ENCODE measurements around the gene MAP4K5. TPM values are rescaled to one million over a fixed set of nuclear protein-coding genes. Genes with fewer than 3 reads are reported as not detected.

MAP4K5 gene
- total and polyA plus RNA-seq, 4 experiments from 2014 or later = 5.9 to 43.0 (median 31.5) TPM

GRCh38 chr14:50479041-50479440, 53.3 kb downstream of the MAP4K5 start:
- no peak for DNase-seq
- ChIA-PET CTCF (ENCODE audit: partially characterized antibody) (no interaction called here), POLR2A (ENCODE audit: partially characterized antibody) (no interaction called here)
- H3K36me3 Mint-ChIP-seq = peaks cover 51 to 61% of the 10 kb centered on the region in 2 donors
- H3K27ac Mint-ChIP-seq = peak overlapping the region in 1 of 7 donors; percentile 72
- peaks cover 11% of the 10 kb centered on the region for H3K36me3 ChIP-seq (ENCODE audit: insufficient read depth, low read length)
- no peaks in the 10 kb centered on the region for H3K9me3 ChIP-seq (ENCODE audit: control insufficient read depth in 1 of 2, low read length in 2 of 2)
- H3K4me3 ChIP-seq (ENCODE audit: low read length in 2 of 2) = no peak overlapping the region
- H3K27me3 Mint-ChIP-seq = no peaks in the 10 kb centered on the region
- peaks cover 3 to 11% (median 8%) of the 10 kb centered on the region in 8 donors for H3K9me3 Mint-ChIP-seq
- no peaks in the 10 kb centered on the region for H3K27me3 ChIP-seq (ENCODE audit: insufficient read depth, low read length)
- H3K4me1 ChIP-seq (ENCODE audit: insufficient read depth, low read length) = no peaks in the 10 kb centered on the region
- H3K4me1 Mint-ChIP-seq = no peaks in the 10 kb centered on the region
- H3K27ac ChIP-seq (ENCODE audit: low read depth, low read length) = no peak overlapping the region
- intact Hi-C loops (cut with micrococcal nuclease) = no loop called here
- no peak overlapping the region for H3K4me3 Mint-ChIP-seq

DNA sequence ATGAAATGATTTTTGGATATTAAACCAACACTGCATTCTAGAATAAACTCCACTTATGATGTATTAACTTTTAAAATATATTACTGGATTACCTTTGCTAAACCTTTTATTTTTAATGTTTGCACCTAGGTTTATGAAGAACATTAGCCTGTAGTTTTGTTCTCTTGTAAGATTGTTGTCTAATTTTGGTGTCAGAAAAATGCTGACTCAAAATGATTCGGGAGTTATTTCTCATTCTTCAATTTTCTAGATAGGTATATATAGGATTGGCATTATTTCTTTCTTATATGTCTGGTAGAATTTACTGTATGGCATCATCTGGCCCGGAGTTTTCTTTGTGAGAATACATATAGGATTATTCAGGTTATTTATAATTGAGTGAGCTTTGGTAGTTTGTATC, 54.6 kb downstream of the MAP4K5 start:
- no peak overlapping the region for H3K4me3 Mint-ChIP-seq
- H3K27me3 ChIP-seq (ENCODE audit: insufficient read depth, low read length) = no peaks in the 10 kb centered on the region
- no peaks in the 10 kb centered on the region for H3K9me3 ChIP-seq (ENCODE audit: control insufficient read depth in 1 of 2, low read length in 2 of 2)
- H3K27ac ChIP-seq (ENCODE audit: low read depth, low read length) = no peak overlapping the region
- intact Hi-C loops (cut with micrococcal nuclease) = no loop called here
- no peak overlapping the region for H3K4me3 ChIP-seq (ENCODE audit: low read length in 2 of 2)
- no peaks in the 10 kb centered on the region for H3K4me1 ChIP-seq (ENCODE audit: insufficient read depth, low read length)
- H3K27ac Mint-ChIP-seq = peak overlapping the region in 1 of 7 donors; percentile 12
- CTCF ChIA-PET (ENCODE audit: partially characterized antibody) = no interaction called here
- H3K27me3 Mint-ChIP-seq = no peaks in the 10 kb centered on the region
- peaks cover 3 to 21% (median 11%) of the 10 kb centered on the region in 8 donors for H3K9me3 Mint-ChIP-seq
- H3K36me3 Mint-ChIP-seq = peaks cover 60 to 67% of the 10 kb centered on the region in 2 donors
- H3K4me1 Mint-ChIP-seq = no peaks in the 10 kb centered on the region
- POLR2A ChIA-PET (ENCODE audit: partially characterized antibody) = no interaction called here
- no peak for DNase-seq
- H3K36me3 ChIP-seq (ENCODE audit: insufficient read depth, low read length) = peaks cover 11% of the 10 kb centered on the region

GRCh38 chr14:50476134-50476533, 56.2 kb downstream of the MAP4K5 start:
- no peaks in the 10 kb centered on the region for H3K27me3 Mint-ChIP-seq
- ChIA-PET CTCF (ENCODE audit: partially characterized antibody) (no interaction called here), POLR2A (ENCODE audit: partially characterized antibody) (no interaction called here)
- H3K36me3 ChIP-seq (ENCODE audit: insufficient read depth, low read length) = peaks cover 6% of the 10 kb centered on the region
- peaks cover 0 to 4% of the 10 kb centered on the region in 2 donors for H3K9me3 ChIP-seq (ENCODE audit: control insufficient read depth in 1 of 2, low read length in 2 of 2)
- no peaks in the 10 kb centered on the region for H3K4me1 Mint-ChIP-seq
- H3K27ac Mint-ChIP-seq = no peak overlapping the region
- peaks cover 4 to 38% (median 24%) of the 10 kb centered on the region in 8 donors for H3K9me3 Mint-ChIP-seq
- intact Hi-C loops (cut with micrococcal nuclease) = no loop called here
- H3K27me3 ChIP-seq (ENCODE audit: insufficient read depth, low read length) = no peaks in the 10 kb centered on the region
- no peak overlapping the region for H3K27ac ChIP-seq (ENCODE audit: low read depth, low read length)
- no peak overlapping the region for H3K4me3 Mint-ChIP-seq
- peaks cover 69 to 78% of the 10 kb centered on the region in 2 donors for H3K36me3 Mint-ChIP-seq
- no peak overlapping the region for H3K4me3 ChIP-seq (ENCODE audit: low read length in 2 of 2)
- DNase-seq = no peak
- no peaks in the 10 kb centered on the region for H3K4me1 ChIP-seq (ENCODE audit: insufficient read depth, low read length)

DNA sequence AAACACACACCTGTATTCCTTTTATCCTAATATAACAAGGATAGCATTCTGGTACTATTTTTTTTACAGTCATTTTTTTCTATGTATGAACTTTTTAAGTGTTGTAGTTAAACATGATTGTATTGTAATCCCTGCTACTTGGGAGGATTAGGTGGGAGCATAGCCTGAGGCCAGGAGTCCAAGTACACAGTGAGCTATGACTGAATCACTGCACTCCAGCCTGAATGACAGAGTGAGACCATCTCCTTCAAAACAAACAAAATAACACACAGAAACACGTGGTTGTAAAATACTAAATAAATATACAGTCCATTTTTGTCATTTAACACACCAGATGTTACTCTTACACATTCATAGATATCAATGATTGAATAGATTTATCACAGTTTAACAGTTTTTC, 56.9 kb downstream of the MAP4K5 start:
- ChIA-PET CTCF (ENCODE audit: partially characterized antibody) (no interaction called here), POLR2A (ENCODE audit: partially characterized antibody) (no interaction called here)
- Mint-ChIP-seq H3K27ac (no peak overlapping the region), H3K9me3 (peaks cover 4 to 41% (median 29%) of the 10 kb centered on the region in 8 donors), H3K36me3 (peaks cover 73 to 81% of the 10 kb centered on the region in 2 donors), H3K4me3 (no peak overlapping the region), H3K27me3 (no peaks in the 10 kb centered on the region), H3K4me1 (no peaks in the 10 kb centered on the region)
- Histone ChIP-seq H3K27ac (ENCODE audit: low read depth, low read length) (no peak overlapping the region), H3K27me3 (ENCODE audit: insufficient read depth, low read length) (no peaks in the 10 kb centered on the region), H3K4me3 (ENCODE audit: low read length in 2 of 2) (no peak overlapping the region), H3K4me1 (ENCODE audit: insufficient read depth, low read length) (no peaks in the 10 kb centered on the region), H3K36me3 (ENCODE audit: insufficient read depth, low read length) (peaks cover 6% of the 10 kb centered on the region), H3K9me3 (ENCODE audit: control insufficient read depth in 1 of 2, low read length in 2 of 2) (peaks cover 0 to 7% of the 10 kb centered on the region in 2 donors)
- intact Hi-C loops (cut with micrococcal nuclease) = no loop called here
- DNase-seq = no peak

DNA sequence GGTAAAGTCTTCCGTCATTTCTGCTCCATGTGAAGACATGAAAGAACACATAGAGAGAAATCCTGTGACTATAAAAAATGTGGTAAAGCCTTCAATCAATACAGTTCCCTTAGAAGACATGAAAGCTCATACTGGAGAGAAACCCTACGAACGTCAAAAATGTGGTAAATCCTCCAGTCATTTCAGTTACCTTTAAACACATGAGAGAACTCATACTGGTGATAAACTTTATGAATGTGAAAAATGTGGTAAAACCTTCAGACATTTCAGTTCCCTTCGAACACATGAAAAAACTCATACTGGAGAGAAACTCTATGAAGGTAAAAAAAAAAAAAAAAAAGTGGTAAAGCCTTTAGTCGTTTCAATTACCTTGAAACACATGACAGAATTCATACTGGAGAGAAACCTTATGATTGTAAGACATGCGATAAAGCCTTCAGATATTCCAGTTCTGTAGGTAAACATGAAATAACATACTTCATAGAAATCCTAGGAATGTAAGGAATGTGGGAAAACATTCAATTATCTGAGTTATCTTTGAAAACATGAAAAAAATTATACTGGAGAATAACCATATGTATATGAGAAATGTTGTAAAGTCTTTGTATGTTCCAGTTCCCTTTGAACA, 60.4 kb downstream of the MAP4K5 start:
- no peaks in the 10 kb centered on the region for H3K27me3 ChIP-seq (ENCODE audit: insufficient read depth, low read length)
- H3K9me3 Mint-ChIP-seq = peaks cover 0 to 45% (median 29%) of the 10 kb centered on the region in 8 donors
- H3K27ac ChIP-seq (ENCODE audit: low read depth, low read length) = no peak overlapping the region
- ChIA-PET POLR2A (ENCODE audit: partially characterized antibody) (no interaction called here), CTCF (ENCODE audit: partially characterized antibody) (no interaction called here)
- no peak for DNase-seq
- no peaks in the 10 kb centered on the region for H3K27me3 Mint-ChIP-seq
- peaks cover 11% of the 10 kb centered on the region for H3K36me3 ChIP-seq (ENCODE audit: insufficient read depth, low read length)
- intact Hi-C loops (cut with micrococcal nuclease) = no loop called here
- H3K4me3 Mint-ChIP-seq = peak overlapping the region in 1 of 8 donors; percentile 13
- peaks cover 75 to 84% of the 10 kb centered on the region in 2 donors for H3K36me3 Mint-ChIP-seq
- H3K9me3 ChIP-seq (ENCODE audit: control insufficient read depth in 1 of 2, low read length in 2 of 2) = peaks cover 0 to 7% of the 10 kb centered on the region in 2 donors
- no peaks in the 10 kb centered on the region for H3K4me1 ChIP-seq (ENCODE audit: insufficient read depth, low read length)
- no peak overlapping the region for H3K27ac Mint-ChIP-seq
- H3K4me3 ChIP-seq (ENCODE audit: low read length in 2 of 2) = no peak overlapping the region
- peaks cover 3 to 8% (median 6%) of the 10 kb centered on the region in 4 donors for H3K4me1 Mint-ChIP-seq

- H3K27ac ChIP-seq (ENCODE audit: low read depth, low read length) = no peak overlapping the region
- ChIA-PET CTCF (ENCODE audit: partially characterized antibody) (no interaction called here), POLR2A (ENCODE audit: partially characterized antibody) (no interaction called here)
- Mint-ChIP-seq H3K4me1 (peaks cover 3 to 8% (median 6%) of the 10 kb centered on the region in 4 donors), H3K4me3 (no peak overlapping the region), H3K27ac (peak overlapping the region in 1 of 7 donors; percentile 10), H3K36me3 (peaks cover 72 to 79% of the 10 kb centered on the region in 2 donors), H3K9me3 (peaks cover 0 to 45% (median 28%) of the 10 kb centered on the region in 8 donors), H3K27me3 (no peaks in the 10 kb centered on the region)
- peaks cover 10% of the 10 kb centered on the region for H3K36me3 ChIP-seq (ENCODE audit: insufficient read depth, low read length)
- no peaks in the 10 kb centered on the region for H3K4me1 ChIP-seq (ENCODE audit: insufficient read depth, low read length)
- DNase-seq = no peak
- H3K4me3 ChIP-seq (ENCODE audit: low read length in 2 of 2) = no peak overlapping the region
- no peaks in the 10 kb centered on the region for H3K27me3 ChIP-seq (ENCODE audit: insufficient read depth, low read length)
- intact Hi-C loops (cut with micrococcal nuclease) = no loop called here
- peaks cover 0 to 7% of the 10 kb centered on the region in 2 donors for H3K9me3 ChIP-seq (ENCODE audit: control insufficient read depth in 1 of 2, low read length in 2 of 2)
Observed at GRCh38 chr14:50469982-50470381, 62.4 kb downstream of the MAP4K5 start.

GRCh38 chr14:50462111-50462510, 70.3 kb downstream of the MAP4K5 start:
- Mint-ChIP-seq H3K36me3 (peaks cover 24 to 32% of the 10 kb centered on the region in 2 donors), H3K27ac (no peak overlapping the region), H3K4me3 (no peak overlapping the region), H3K9me3 (no peaks in the 10 kb centered on the region), H3K4me1 (peaks cover 0 to 1% (median 0%) of the 10 kb centered on the region in 4 donors), H3K27me3 (no peaks in the 10 kb centered on the region)
- ChIA-PET CTCF (ENCODE audit: partially characterized antibody) (interaction anchor here (0.7 kb wide), 1 partner anchor 141 kb away, joined by 3 read pairs; no protein-coding TSS in a partner anchor), POLR2A (ENCODE audit: partially characterized antibody) (no interaction called here)
- H3K27ac ChIP-seq (ENCODE audit: low read depth, low read length) = no peak overlapping the region
- no peaks in the 10 kb centered on the region for H3K27me3 ChIP-seq (ENCODE audit: insufficient read depth, low read length)
- H3K4me1 ChIP-seq (ENCODE audit: insufficient read depth, low read length) = no peaks in the 10 kb centered on the region
- no peak overlapping the region for H3K4me3 ChIP-seq (ENCODE audit: low read length in 2 of 2)
- peaks cover 12% of the 10 kb centered on the region for H3K36me3 ChIP-seq (ENCODE audit: insufficient read depth, low read length)
- no peak for DNase-seq
- intact Hi-C loops (cut with micrococcal nuclease) = no loop called here
- H3K9me3 ChIP-seq (ENCODE audit: control insufficient read depth in 1 of 2, low read length in 2 of 2) = no peaks in the 10 kb centered on the region

All from CD4-positive, alpha-beta memory T cell (primary cell).